Skeletal muscle satellite cell (primary cell): ENCODE measurements around the gene IQUB.
"Not testable (repeated sequence)": the region's sequence is repeated elsewhere in the genome, so short reads cannot be mapped to it uniquely, and the experiment has no call there.

Experiments
- H3K27me3 ChIP-seq: 2 replicates; pipeline ENCODE4 v1.7.0; 2013; ENCODE audit warnings: low read length; ENCODE audit not compliant: control insufficient read depth, insufficient read depth
- H3K36me3 ChIP-seq: 2 replicates; pipeline ENCODE4 v1.7.0; 2013; ENCODE audit warnings: mild to moderate bottlenecking, control low read depth, low read length; ENCODE audit not compliant: insufficient read depth
- H3K4me1 ChIP-seq: 2 replicates; pipeline ENCODE4 v1.7.0; 2013; ENCODE audit warnings: low read length; ENCODE audit not compliant: control insufficient read depth, insufficient read depth
- H3K4me2 ChIP-seq: 2 replicates; pipeline ENCODE4 v1.7.0; 2013; ENCODE audit warnings: mild to moderate bottlenecking, low read length
- H3K4me3 ChIP-seq: 2 replicates; pipeline ENCODE4 v1.7.0; 2013; ENCODE audit warnings: low read length
- H3K9ac ChIP-seq: 2 replicates; pipeline ENCODE4 v1.7.0; 2013; ENCODE audit warnings: mild to moderate bottlenecking, low read depth, low read length, moderate library complexity
- H3K9me3 ChIP-seq: replicated peaks from 2 replicates; pipeline ENCODE4 v1.7.0; 2013; ENCODE audit warnings: mild to moderate bottlenecking, control low read depth, low read length

IQUB gene

DNA sequence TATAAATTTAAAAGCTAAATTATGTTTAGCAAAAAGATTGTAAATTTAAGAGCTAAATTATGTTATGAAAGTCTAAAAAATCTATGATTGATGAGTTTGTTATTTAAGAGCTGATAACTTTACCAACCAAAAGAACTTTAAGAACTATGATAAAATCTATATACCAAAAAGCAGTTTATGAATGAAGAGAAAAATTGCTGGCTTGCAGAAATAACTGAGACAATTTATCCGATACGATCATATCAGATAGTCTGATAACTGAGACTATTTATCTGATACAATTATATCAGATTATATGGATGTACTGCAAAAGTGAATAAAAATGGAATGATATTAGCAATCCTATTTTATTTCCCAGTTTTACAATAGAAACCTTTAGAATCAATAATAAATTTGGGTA, 50.2 kb downstream of the IQUB start:
- no peak overlapping the region for H3K4me2 ChIP-seq
- no peaks in the 10 kb centered on the region for H3K27me3 ChIP-seq
- H3K9me3 ChIP-seq: no peaks in the 10 kb centered on the region
- no peak overlapping the region for H3K4me3 ChIP-seq
- no peaks in the 10 kb centered on the region for H3K4me1 ChIP-seq
- no peaks in the 10 kb centered on the region for H3K36me3 ChIP-seq
- no peak overlapping the region for H3K9ac ChIP-seq

DNA sequence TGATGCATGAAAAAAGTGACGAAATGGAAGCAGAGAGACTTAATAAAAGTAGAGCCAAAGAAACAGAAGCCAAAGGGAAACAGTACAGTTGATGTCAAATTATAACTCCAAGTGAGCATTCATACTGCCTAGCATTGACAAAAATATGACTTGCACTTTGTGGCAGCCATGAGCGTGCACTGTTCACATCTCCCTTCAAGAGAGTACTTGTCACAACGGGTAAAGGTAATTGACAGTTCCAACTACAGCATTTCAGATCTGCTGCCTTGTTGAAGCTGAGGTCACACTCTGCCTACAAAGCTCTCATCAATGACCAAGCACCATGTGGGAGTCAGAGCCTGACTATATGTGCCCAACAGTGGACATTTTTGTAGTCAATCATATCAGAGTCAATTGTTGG, 54.3 kb downstream of the IQUB start:
- Histone ChIP-seq H3K4me2 (no peak overlapping the region), H3K27me3 (no peaks in the 10 kb centered on the region), H3K9me3 (no peaks in the 10 kb centered on the region), H3K9ac (no peak overlapping the region), H3K4me3 (no peak overlapping the region), H3K4me1 (no peaks in the 10 kb centered on the region), H3K36me3 (no peaks in the 10 kb centered on the region)

DNA sequence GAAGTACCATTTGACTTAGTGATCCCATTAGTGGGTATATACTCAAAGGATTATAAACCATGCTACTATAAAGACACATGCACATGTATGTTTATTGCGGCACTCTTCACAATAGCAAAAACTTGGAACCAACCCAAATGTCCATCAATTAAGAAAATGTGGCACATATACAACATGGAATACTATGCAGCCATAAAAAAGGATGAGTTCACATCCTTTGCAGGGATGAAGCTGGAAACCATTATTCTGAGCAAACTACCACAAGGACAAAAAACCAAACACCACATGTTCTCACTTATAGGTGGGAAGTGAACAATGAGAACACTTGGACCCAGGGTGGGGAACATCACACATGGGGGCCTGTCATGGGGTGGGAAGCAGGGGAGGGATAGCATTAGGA, 56.3 kb downstream of the IQUB start:
- H3K9ac ChIP-seq, H3K4me2 ChIP-seq, H3K27me3 ChIP-seq, H3K4me3 ChIP-seq, H3K9me3 ChIP-seq, H3K36me3 ChIP-seq, H3K4me1 ChIP-seq: not testable (repeated sequence)

DNA sequence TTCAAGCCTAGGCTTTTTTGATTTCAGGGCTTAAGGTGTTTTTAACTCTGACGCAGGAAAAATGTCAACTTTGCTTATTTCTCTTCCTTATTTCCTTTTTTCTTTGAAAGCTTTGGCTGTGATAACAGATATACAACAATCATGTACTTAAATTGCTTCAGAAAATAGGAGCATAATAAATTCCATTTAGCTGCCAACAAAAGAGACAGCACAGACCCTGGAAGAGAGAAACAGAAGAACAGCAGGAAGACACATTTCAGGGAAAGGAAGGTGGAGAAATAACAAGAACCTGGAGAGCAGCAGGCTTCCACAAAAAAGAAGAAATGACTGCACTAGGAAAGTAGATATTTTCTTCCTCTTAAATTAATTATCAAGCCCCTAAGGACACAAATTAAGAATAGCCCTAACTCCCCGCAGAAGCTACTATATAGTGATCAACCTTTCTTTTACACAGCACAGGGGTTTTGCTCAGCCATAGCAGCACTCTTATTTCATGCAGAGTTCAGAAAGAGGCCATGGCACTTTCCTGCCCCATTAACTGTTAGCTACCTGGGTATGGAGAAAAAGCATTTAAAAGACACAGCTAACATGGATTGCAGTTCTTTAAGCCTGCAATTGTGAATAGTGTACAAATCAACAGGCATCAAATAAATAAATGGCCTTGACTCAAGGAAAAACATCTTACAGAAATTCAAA, 61.5 kb downstream of the IQUB start:
- no peak overlapping the region for H3K4me3 ChIP-seq
- no peaks in the 10 kb centered on the region for H3K9me3 ChIP-seq
- no peaks in the 10 kb centered on the region for H3K36me3 ChIP-seq
- no peak overlapping the region for H3K4me2 ChIP-seq
- no peak overlapping the region for H3K9ac ChIP-seq
- no peaks in the 10 kb centered on the region for H3K4me1 ChIP-seq
- no peaks in the 10 kb centered on the region for H3K27me3 ChIP-seq

DNA sequence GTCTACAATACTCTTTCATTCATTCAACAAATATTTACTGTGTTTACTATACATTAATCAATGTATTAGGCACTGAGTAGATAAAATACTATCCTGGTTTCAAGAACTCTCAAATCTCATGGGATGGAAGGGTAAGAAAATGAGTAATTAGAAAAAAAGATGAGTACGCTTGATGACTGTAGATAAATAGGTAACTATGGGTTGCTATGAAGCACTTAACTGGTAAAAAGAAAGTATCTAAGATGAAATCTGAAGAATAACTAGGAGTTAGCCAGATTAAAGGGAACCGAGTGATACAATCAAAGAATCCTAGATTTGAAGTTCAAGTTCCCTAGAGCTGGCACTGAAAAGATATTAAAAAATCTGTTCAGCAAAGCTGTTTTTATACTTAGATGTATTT, 62.1 kb downstream of the IQUB start:
- H3K36me3 ChIP-seq: no peaks in the 10 kb centered on the region
- no peak overlapping the region for H3K4me3 ChIP-seq
- H3K4me1 ChIP-seq: no peaks in the 10 kb centered on the region
- H3K27me3 ChIP-seq: no peaks in the 10 kb centered on the region
- no peaks in the 10 kb centered on the region for H3K9me3 ChIP-seq
- no peak overlapping the region for H3K4me2 ChIP-seq
- no peak overlapping the region for H3K9ac ChIP-seq

DNA sequence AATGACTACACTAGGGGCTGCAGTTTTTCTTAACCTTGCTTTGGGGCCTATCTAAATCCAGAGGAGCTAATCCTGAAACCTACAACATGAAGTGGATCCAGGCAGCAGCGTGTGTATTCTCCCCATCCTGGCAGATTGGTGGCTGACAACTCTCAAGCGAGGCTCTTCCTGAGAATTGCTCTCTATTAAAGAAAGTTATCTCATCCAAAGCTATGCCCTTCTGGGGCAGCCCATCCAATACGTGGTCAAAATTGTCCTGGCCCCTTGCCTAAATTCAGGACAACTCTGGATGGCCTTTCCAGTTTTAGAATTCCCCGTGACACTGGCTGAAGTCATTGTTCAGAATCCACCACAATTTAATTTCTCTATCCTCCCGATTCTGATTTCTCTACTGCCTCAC, 66.1 kb downstream of the IQUB start:
- Histone ChIP-seq H3K4me3 (no peak overlapping the region), H3K9ac (no peak overlapping the region), H3K4me2 (no peak overlapping the region), H3K27me3 (no peaks in the 10 kb centered on the region), H3K9me3 (no peaks in the 10 kb centered on the region), H3K4me1 (no peaks in the 10 kb centered on the region), H3K36me3 (no peaks in the 10 kb centered on the region)

DNA sequence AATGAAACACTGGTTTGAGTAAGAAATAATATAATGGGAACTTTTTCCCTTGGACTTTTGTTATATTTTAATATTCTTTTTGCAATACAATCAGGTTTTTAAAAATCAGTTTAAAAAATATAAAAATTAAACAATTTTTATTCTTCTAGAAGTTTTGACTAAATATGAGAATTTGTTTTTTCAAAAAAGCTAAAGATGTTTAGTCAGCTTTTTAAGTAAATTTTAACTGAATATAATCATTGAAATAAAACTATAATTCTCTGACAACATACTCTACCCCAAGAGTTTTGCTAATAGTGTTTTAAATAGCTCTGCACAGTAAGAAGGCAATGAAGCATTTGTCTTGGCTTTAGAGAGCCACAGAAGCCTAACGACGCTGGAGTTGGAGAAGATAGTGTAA, 70.5 kb downstream of the IQUB start:
- Histone ChIP-seq H3K4me1 (peaks cover 4% of the 10 kb centered on the region), H3K9me3 (no peaks in the 10 kb centered on the region), H3K27me3 (no peaks in the 10 kb centered on the region), H3K4me3 (no peak overlapping the region), H3K4me2 (no peak overlapping the region), H3K9ac (no peak overlapping the region), H3K36me3 (no peaks in the 10 kb centered on the region)

DNA sequence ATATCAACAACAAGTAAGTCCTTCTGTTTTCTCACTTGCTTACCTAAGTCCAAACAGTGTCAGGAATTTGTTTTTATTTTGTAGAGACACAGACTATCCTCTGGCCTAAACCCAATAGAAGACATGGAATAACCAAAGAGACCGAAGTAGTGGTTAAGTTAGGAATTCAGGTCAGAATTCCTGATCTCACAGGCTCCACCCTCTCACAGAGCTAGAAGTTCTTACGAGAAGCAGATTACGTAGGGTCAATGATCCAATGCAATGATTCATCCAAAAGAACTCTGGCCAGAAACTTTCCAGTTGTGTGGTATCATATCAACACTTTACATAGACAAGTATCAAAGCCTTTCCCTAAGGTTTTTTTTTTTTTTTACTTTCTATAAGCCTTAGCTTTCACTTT, 73.8 kb downstream of the IQUB start:
- Histone ChIP-seq H3K9ac (no peak overlapping the region), H3K9me3 (no peaks in the 10 kb centered on the region), H3K27me3 (no peaks in the 10 kb centered on the region), H3K4me1 (peaks cover 4% of the 10 kb centered on the region), H3K4me2 (peak overlapping the region; percentile 2), H3K4me3 (no peak overlapping the region), H3K36me3 (no peaks in the 10 kb centered on the region)

DNA sequence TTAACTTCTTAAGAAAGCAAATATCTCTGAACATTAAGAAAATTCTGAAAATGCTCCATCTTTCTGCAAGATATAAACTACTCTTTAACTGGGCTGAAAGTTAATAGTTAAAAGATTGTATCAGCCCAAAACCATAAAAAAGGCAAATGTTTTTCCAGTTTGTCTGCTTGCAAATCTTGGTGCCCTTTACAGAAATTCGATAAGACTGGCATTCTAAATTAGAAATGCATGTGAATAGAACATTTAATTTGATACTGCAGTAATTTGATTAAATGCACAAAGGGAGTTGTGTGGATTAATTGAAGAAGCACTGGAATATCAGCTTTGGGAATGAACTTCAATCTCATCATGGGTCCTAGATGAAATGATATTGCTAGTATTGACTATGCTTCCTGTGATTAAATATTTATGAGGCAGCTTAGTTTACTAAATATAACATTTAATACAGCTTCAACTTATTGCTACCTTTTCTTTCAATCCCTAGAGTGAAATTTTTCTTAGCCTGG, 78.4 kb downstream of the IQUB start:
- no peaks in the 10 kb centered on the region for H3K9me3 ChIP-seq
- H3K36me3 ChIP-seq: no peaks in the 10 kb centered on the region
- H3K4me2 ChIP-seq: no peak overlapping the region
- peaks cover 3% of the 10 kb centered on the region for H3K4me1 ChIP-seq
- H3K4me3 ChIP-seq: no peak overlapping the region
- H3K27me3 ChIP-seq: no peaks in the 10 kb centered on the region
- no peak overlapping the region for H3K9ac ChIP-seq

DNA sequence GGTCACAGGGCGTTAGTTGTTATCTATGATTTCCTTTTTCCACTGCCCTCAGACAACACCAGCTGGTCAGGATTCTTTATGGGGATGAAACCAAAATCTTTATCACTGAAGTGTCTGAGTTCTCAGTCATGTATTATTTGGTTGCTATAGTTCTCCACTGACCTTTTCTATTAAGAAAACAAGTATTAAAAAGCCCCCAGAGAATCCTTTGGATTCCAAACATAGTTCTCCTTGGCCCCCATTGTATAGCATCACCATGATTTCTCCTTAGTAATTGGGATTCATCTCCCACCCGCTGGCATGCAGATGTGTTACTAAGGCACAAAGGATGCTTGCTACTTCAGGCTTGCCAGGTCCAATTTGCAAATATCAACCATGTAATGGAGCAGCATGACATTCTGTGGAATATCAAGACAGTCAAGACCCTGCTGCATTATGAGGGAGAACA, 94.3 kb downstream of the IQUB start:
- Histone ChIP-seq H3K4me1 (no peaks in the 10 kb centered on the region), H3K4me2 (no peak overlapping the region), H3K27me3 (no peaks in the 10 kb centered on the region), H3K36me3 (no peaks in the 10 kb centered on the region), H3K4me3 (no peak overlapping the region), H3K9ac (no peak overlapping the region), H3K9me3 (no peaks in the 10 kb centered on the region)

DNA sequence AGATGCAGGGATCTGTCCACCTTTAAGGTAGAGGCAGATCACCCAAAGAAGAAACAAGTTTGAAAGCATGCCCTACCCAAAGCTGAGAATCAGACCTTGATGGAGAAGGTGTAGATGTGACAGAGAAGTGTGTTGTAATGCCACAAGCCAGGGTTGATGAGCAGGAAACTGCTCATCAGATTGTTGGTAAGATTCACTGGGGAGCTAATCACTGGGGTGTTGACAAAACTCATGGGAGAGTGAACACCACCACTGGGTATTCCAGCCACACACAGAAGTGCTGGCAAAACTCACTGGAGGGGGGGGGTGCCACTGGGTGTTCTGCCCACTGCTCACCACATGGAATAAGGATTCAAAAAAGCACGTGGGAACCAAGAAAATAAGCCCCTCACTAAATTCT, 95.2 kb downstream of the IQUB start:
- no peaks in the 10 kb centered on the region for H3K4me1 ChIP-seq
- no peak overlapping the region for H3K4me3 ChIP-seq
- no peaks in the 10 kb centered on the region for H3K36me3 ChIP-seq
- no peak overlapping the region for H3K9ac ChIP-seq
- H3K4me2 ChIP-seq: no peak overlapping the region
- no peaks in the 10 kb centered on the region for H3K9me3 ChIP-seq
- no peaks in the 10 kb centered on the region for H3K27me3 ChIP-seq

DNA sequence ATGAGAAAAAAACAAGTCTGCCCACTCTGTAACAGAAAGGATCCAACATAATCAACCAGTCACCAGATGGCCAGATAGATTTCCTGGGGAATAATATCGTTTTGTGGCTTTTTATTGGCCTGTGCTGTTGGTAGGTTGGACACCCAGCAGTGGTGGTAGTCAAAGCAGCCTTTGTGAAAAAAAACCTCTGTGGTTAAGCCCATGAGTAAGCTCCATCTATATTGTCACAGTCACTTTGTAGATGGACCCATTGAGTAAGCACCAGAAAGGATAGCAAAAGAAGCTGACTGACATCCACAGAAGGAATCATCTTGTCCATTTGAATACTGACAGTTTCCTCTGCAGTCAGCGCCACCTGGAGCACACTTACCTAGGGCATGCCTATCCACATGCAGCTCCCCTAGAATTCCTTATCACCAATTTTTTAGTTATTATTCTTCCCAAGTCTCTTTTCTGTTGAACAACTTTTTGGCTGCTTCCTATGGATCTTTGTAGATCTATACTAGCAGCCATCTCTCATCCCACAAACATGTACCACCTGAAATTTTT, 96.9 kb downstream of the IQUB start:
- Histone ChIP-seq H3K4me1 (no peaks in the 10 kb centered on the region), H3K4me2 (no peak overlapping the region), H3K4me3 (no peak overlapping the region), H3K9me3 (no peaks in the 10 kb centered on the region), H3K36me3 (no peaks in the 10 kb centered on the region), H3K27me3 (no peaks in the 10 kb centered on the region), H3K9ac (no peak overlapping the region)
